Dermis blood vessel endothelial cell (primary cell): ENCODE measurements around the gene LRP4. TPM values are rescaled to one million over a fixed set of nuclear protein-coding genes. Genes with fewer than 3 reads are reported as not detected.
"Not testable (repeated sequence)": the region's sequence is repeated elsewhere in the genome, so short reads cannot be mapped to it uniquely, and the experiment has no call there.

Experiments
- DNase-seq: peaks from one replicate; pipeline ENCODE4 v3.0.0; 2010
- total RNA-seq: library from RNA; depleted of rRNA; stranded (reverse); fragments of >200 nt; gene quantifications from 2 replicates; pipeline ENCODE4 v1.2.3, GENCODE V29; 2014

LRP4 gene
- 1.4 and 2.2 TPM in 2 replicates for total RNA-seq

GRCh38 chr11:46918083-46918787, at the start of gene LRP4:
Gene LRP4, minus strand, starts transcription at chr11:46918550. Its CDS starts 171 bp downstream, at chr11:46918379.
- DNase-seq = peak; percentile 36

GRCh38 chr11:46967962-46968361, 49.6 kb upstream of the LRP4 start:
- DNase-seq = no peak

GRCh38 chr11:46966773-46967172, 48.4 kb upstream of the LRP4 start:
- DNase-seq = no peak

- DNase-seq = no peak
Observed at GRCh38 chr11:46963844-46964243, 45.5 kb upstream of the LRP4 start.

GRCh38 chr11:46961886-46962285, 43.5 kb upstream of the LRP4 start:
- not testable (repeated sequence) for DNase-seq

- DNase-seq = no peak
Observed at GRCh38 chr11:46961041-46961440, 42.7 kb upstream of the LRP4 start.

- no peak for DNase-seq
Observed at GRCh38 chr11:46958777-46959176, 40.4 kb upstream of the LRP4 start.

GRCh38 chr11:46953093-46953492, 34.7 kb upstream of the LRP4 start:
- no peak for DNase-seq

- DNase-seq = peak; percentile 37
Observed at GRCh38 chr11:46952553-46952952, 34.2 kb upstream of the LRP4 start.

- DNase-seq = peak; percentile 8
Observed at GRCh38 chr11:46951864-46952263, 33.5 kb upstream of the LRP4 start.

- no peak for DNase-seq
Observed at GRCh38 chr11:46949297-46949696, 30.9 kb upstream of the LRP4 start.

- peak; percentile 18 for DNase-seq
Observed at GRCh38 chr11:46948378-46949131, 30.2 kb upstream of the LRP4 start.

GRCh38 chr11:46947399-46948077, 29.2 kb upstream of the LRP4 start:
- no peak for DNase-seq

- no peak for DNase-seq
Observed at GRCh38 chr11:46944356-46945075, 26.2 kb upstream of the LRP4 start.

GRCh38 chr11:46942172-46942571, 23.8 kb upstream of the LRP4 start:
- DNase-seq = no peak

- peak; percentile 95 for DNase-seq
Observed at GRCh38 chr11:46936138-46937110, 18.1 kb upstream of the LRP4 start, which contains the start of gene CSTPP1. Gene CSTPP1, plus strand, starts transcription at chr11:46936761. Its CDS starts 45 bp downstream, at chr11:46936806.

- peak; percentile 39 for DNase-seq
Observed at GRCh38 chr11:46930089-46930488, 11.7 kb upstream of the LRP4 start.

GRCh38 chr11:46928701-46929100, 10.4 kb upstream of the LRP4 start:
- not testable (repeated sequence) for DNase-seq

GRCh38 chr11:46927928-46928327, 9.6 kb upstream of the LRP4 start:
- not testable (repeated sequence) for DNase-seq

- DNase-seq = peak; percentile 80
Observed at GRCh38 chr11:46920755-46921154, 2.4 kb upstream of the LRP4 start.

- DNase-seq = no peak
Observed at GRCh38 chr11:46918788-46919513, 601 bp upstream of the LRP4 start.
